ENCODE results near the gene MTHFD2L. TPM values are rescaled to one million over a fixed set of nuclear protein-coding genes. Genes with fewer than 3 reads are reported as not detected.

Gene MTHFD2L
- polyA plus RNA-seq, 1 donor from 2014 or later, result 43.5 TPM

DNA sequence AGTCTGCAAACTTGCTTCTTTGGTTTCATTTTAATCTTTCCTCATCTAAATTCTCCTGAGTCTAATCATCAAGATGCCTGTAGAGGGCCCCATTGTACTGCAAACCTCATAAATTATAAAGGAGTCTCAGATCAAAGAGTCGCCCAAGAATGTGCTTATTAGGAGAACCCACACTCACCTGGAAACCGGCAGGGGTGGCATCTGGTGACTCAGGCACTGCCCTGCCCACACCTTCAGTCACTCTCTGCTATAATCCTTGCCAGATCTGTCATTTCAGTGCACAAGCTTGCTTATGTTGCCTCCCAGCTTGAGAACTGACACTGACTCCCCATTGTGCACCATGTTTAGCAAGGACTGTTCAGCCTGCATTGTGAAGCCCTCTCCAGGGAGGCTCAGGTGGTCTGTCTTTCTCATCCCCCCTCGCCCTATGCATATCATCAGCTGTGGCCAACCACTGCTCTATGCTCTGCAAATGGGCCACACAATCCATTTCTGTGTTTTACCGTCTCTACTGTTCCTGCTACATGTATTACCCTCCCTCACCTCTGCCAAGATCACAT is 162.7 kb downstream of the MTHFD2L start:
- Histone ChIP-seq H3K27ac (ENCODE audit: low read length) (no peak overlapping the region), H3K4me2 (ENCODE audit: low read length) (no peak overlapping the region), H3K9ac (ENCODE audit: low read length) (no peak overlapping the region), H4K20me1 (ENCODE audit: insufficient read depth) (no peaks in the 10 kb centered on the region), H3K9me2 (ENCODE audit: insufficient read depth, low read length) (no peaks in the 10 kb centered on the region), H3F3A (ENCODE audit: insufficient read depth, low read length, poor library complexity, severe bottlenecking) (no peaks in the 10 kb centered on the region), H2AFZ (ENCODE audit: low read depth, low read length) (no peak overlapping the region), H3K4me3 (ENCODE audit: low read length) (no peak overlapping the region), H3K79me2 (replicated peaks; ENCODE audit: insufficient read depth, low read length) (no peaks in the 10 kb centered on the region), H3K9me3 (ENCODE audit: low read length) (no peaks in the 10 kb centered on the region), H3K36me3 (ENCODE audit: insufficient read depth, low read length) (no peaks in the 10 kb centered on the region), H3K27me3 (ENCODE audit: insufficient read depth, low read depth, low read length) (no peaks in the 10 kb centered on the region)
- no peak for TF ChIP-seq EP300 (conservative IDR thresholded peaks at IDR 0.05; ENCODE audit: poor library complexity, severe bottlenecking)
- TF ChIP-seq, protein P1, sequence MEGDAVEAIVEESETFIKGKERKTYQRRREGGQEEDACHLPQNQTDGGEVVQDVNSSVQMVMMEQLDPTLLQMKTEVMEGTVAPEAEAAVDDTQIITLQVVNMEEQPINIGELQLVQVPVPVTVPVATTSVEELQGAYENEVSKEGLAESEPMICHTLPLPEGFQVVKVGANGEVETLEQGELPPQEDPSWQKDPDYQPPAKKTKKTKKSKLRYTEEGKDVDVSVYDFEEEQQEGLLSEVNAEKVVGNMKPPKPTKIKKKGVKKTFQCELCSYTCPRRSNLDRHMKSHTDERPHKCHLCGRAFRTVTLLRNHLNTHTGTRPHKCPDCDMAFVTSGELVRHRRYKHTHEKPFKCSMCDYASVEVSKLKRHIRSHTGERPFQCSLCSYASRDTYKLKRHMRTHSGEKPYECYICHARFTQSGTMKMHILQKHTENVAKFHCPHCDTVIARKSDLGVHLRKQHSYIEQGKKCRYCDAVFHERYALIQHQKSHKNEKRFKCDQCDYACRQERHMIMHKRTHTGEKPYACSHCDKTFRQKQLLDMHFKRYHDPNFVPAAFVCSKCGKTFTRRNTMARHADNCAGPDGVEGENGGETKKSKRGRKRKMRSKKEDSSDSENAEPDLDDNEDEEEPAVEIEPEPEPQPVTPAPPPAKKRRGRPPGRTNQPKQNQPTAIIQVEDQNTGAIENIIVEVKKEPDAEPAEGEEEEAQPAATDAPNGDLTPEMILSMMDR (IDR thresholded peaks at IDR 0.05; ENCODE audit: poor library complexity, severe bottlenecking), result peak; percentile 73
- TF ChIP-seq TAF1 (IDR thresholded peaks at IDR 0.05; ENCODE audit: low read depth), result no peak
- TF ChIP-seq MXI1 (conservative IDR thresholded peaks at IDR 0.05; ENCODE audit: poor library complexity, severe bottlenecking), result no peak
- TF ChIP-seq EZH2 (IDR thresholded peaks at IDR 0.05; ENCODE audit: borderline replicate concordance, insufficient read depth, low read length, poor library complexity, severe bottlenecking), result no peak
- no peak for TF ChIP-seq REST (IDR thresholded peaks at IDR 0.05; ENCODE audit: borderline replicate concordance)
- peak; percentile 77 for TF ChIP-seq RAD21 (conservative IDR thresholded peaks at IDR 0.05)
- TF ChIP-seq SMC3 (conservative IDR thresholded peaks at IDR 0.05; ENCODE audit: poor library complexity), result peak; percentile 70
- TF ChIP-seq POLR2AphosphoS5 (IDR thresholded peaks at IDR 0.05), result no peak

DNA sequence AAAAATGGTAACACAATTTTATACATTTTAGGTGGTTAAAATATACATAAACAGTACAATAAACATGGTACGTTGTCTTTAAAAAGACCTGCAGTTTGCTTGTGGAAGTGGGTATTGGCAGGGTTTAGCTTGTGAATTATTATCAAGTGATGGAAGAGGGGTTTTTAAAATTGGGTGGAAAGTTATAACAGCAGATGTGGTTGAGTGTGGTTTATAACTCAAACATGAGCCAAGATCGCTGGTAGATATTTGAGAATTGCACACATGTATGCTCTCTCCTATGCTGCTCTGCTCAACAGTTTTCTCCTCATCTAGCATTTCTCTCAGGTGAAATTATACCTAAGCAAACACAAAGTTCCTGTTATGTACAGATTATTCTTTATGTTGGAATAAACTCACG is 164.4 kb downstream of the MTHFD2L start:
- H3K36me3 ChIP-seq (ENCODE audit: insufficient read depth, low read length), result no peaks in the 10 kb centered on the region
- H3K79me2 ChIP-seq (replicated peaks; ENCODE audit: insufficient read depth, low read length), result no peaks in the 10 kb centered on the region
- no peak for TF ChIP-seq TAF1 (IDR thresholded peaks at IDR 0.05; ENCODE audit: low read depth)
- no peak for TF ChIP-seq POLR2AphosphoS5 (IDR thresholded peaks at IDR 0.05)
- TF ChIP-seq, protein P1 (IDR thresholded peaks at IDR 0.05; ENCODE audit: poor library complexity, severe bottlenecking), result no peak
- TF ChIP-seq RAD21 (conservative IDR thresholded peaks at IDR 0.05), result no peak
- TF ChIP-seq REST (IDR thresholded peaks at IDR 0.05; ENCODE audit: borderline replicate concordance), result no peak
- no peak for TF ChIP-seq MXI1 (conservative IDR thresholded peaks at IDR 0.05; ENCODE audit: poor library complexity, severe bottlenecking)
- TF ChIP-seq SMC3 (conservative IDR thresholded peaks at IDR 0.05; ENCODE audit: poor library complexity), result no peak
- TF ChIP-seq EP300 (conservative IDR thresholded peaks at IDR 0.05; ENCODE audit: poor library complexity, severe bottlenecking), result no peak
- TF ChIP-seq EZH2 (IDR thresholded peaks at IDR 0.05; ENCODE audit: borderline replicate concordance, insufficient read depth, low read length, poor library complexity, severe bottlenecking), result no peak
- H3K9ac ChIP-seq (ENCODE audit: low read length), result no peak overlapping the region
- no peak overlapping the region for H3K4me3 ChIP-seq (ENCODE audit: low read length)
- no peak overlapping the region for H3K27ac ChIP-seq (ENCODE audit: low read length)
- no peaks in the 10 kb centered on the region for H3K9me2 ChIP-seq (ENCODE audit: insufficient read depth, low read length)
- H3K4me2 ChIP-seq (ENCODE audit: low read length), result no peak overlapping the region
- no peak overlapping the region for H2AFZ ChIP-seq (ENCODE audit: low read depth, low read length)
- no peaks in the 10 kb centered on the region for H3K27me3 ChIP-seq (ENCODE audit: insufficient read depth, low read depth, low read length)
- no peaks in the 10 kb centered on the region for H3K9me3 ChIP-seq (ENCODE audit: low read length)
- H4K20me1 ChIP-seq (ENCODE audit: insufficient read depth), result no peaks in the 10 kb centered on the region
- H3F3A ChIP-seq (ENCODE audit: insufficient read depth, low read length, poor library complexity, severe bottlenecking), result no peaks in the 10 kb centered on the region

Measured in neural cell (in vitro differentiated cells).